Liver (tissue), 3 donors: ENCODE data around the gene NPAS2.

Experiments
- ATF3 ChIP-seq: IDR thresholded peaks from 2 replicates; pipeline ENCODE4 v1.6.1; 2016; ENCODE audit warnings: antibody characterized with exemption
- CTCF ChIP-seq: fragments of 150-350 bp; IDR thresholded peaks from 2 replicates; pipeline ENCODE4 v1.5.1; 2017; ENCODE audit warnings: improper control_type of control experiment, low read depth, low read length; ENCODE audit not compliant: missing input control
- EGR1 ChIP-seq, 2 donors: IDR thresholded peaks; 2 replicates each; pipeline ENCODE4 v1.6.1; 2016 to 2018; ENCODE audit warnings: antibody characterized with exemption in 2 of 2, low read depth in 2 of 2
- GABPA ChIP-seq, 2 donors: IDR thresholded peaks in 1 of 2; conservative IDR thresholded peaks in 1 of 2; 2 replicates each; pipeline ENCODE4 v1.6.1; 2016; ENCODE audit warnings: antibody characterized with exemption in 2 of 2, mild to moderate bottlenecking in 1 of 2, moderate library complexity in 1 of 2
- HNF4A ChIP-seq, 2 donors: conservative IDR thresholded peaks; 2 replicates each; pipeline ENCODE4 v1.6.1; 2016; ENCODE audit warnings: antibody characterized with exemption in 2 of 2, mild to moderate bottlenecking in 2 of 2
- JUND ChIP-seq, 2 donors: IDR thresholded peaks; 2 replicates each; pipeline ENCODE4 v1.6.1; 2016; ENCODE audit warnings: antibody characterized with exemption in 2 of 2
- MAX ChIP-seq: IDR thresholded peaks from 2 replicates; pipeline ENCODE4 v1.6.1; 2016; ENCODE audit warnings: antibody characterized with exemption
- RAD21 ChIP-seq, 2 donors: IDR thresholded peaks; 2 replicates each; pipeline ENCODE4 v1.6.1; 2016; ENCODE audit warnings: antibody characterized with exemption in 2 of 2, mild to moderate bottlenecking in 2 of 2
- REST ChIP-seq: IDR thresholded peaks from 2 replicates; pipeline ENCODE4 v1.6.1; 2016; ENCODE audit warnings: antibody characterized with exemption, mild to moderate bottlenecking
- YY1 ChIP-seq: IDR thresholded peaks from 2 replicates; pipeline ENCODE4 v1.6.1; 2016; ENCODE audit warnings: antibody characterized with exemption, mild to moderate bottlenecking
- donor health status: healthy.
- donor health status: healthy.

- no peak for TF ChIP-seq YY1
- TF ChIP-seq CTCF, result no peak
- TF ChIP-seq REST, result no peak
- no peak for TF ChIP-seq EGR1 (IDR thresholded peaks at IDR 0.05; ENCODE audit: low read depth in 2 of 2)
- no peak for TF ChIP-seq MAX
- TF ChIP-seq HNF4A (conservative IDR thresholded peaks at IDR 0.05), result no peak
- TF ChIP-seq JUND (IDR thresholded peaks at IDR 0.05), result no peak
- TF ChIP-seq RAD21 (IDR thresholded peaks at IDR 0.05), result no peak
- no peak for TF ChIP-seq ATF3
- TF ChIP-seq GABPA (IDR thresholded peaks at IDR 0.05 in 1 of 2, conservative IDR thresholded peaks at IDR 0.05 in 1 of 2), result no peak
These were observed 206.3 kb downstream of the NPAS2 start for GRCh38 chr2:101026253-101026701.
